Calu3 (cell line): ENCODE results near the gene FAM118B. TPM values are rescaled to one million over a fixed set of nuclear protein-coding genes. Genes with fewer than 3 reads are reported as not detected.

Experiments used
- BruUV-seq: library from RNA; stranded (reverse); fragments of 400-500 nt; replicated peaks from 2 replicates; lab custom pipeline; 2021; lab: Mats Ljungman, UMichigan
- CTCF ChIA-PET: fragments of 300-600 bp; sonication (Branson Sonifier 250); formaldehyde crosslinking; loops from one replicate; lab custom pipeline; 2022; ENCODE audit warnings: antibody characterized with exemption; lab: Charles Lee
- DNase-seq: peaks from one replicate; pipeline ENCODE4 v3.0.0; 2022
- H3K27ac Mint-ChIP-seq: one replicate; pipeline ENCODE4 v1.8.0; 2022; ENCODE audit warnings: mixed read lengths; ENCODE audit not compliant: unreplicated experiment
- H3K27me3 Mint-ChIP-seq: one replicate; pipeline ENCODE4 v1.8.0; 2022; ENCODE audit warnings: mixed read lengths; ENCODE audit not compliant: unreplicated experiment
- H3K36me3 Mint-ChIP-seq: one replicate; pipeline ENCODE4 v1.8.0; 2022; ENCODE audit warnings: mild to moderate bottlenecking, moderate library complexity, mixed read lengths; ENCODE audit not compliant: insufficient read depth, unreplicated experiment
- H3K4me1 Mint-ChIP-seq: one replicate; pipeline ENCODE4 v1.8.0; 2022; ENCODE audit warnings: mild to moderate bottlenecking, low read depth, mixed read lengths; ENCODE audit not compliant: unreplicated experiment
- H3K4me3 Mint-ChIP-seq: one replicate; pipeline ENCODE4 v1.8.0; 2022; ENCODE audit warnings: mild to moderate bottlenecking, low read depth, moderate library complexity, mixed read lengths; ENCODE audit not compliant: unreplicated experiment
- H3K9me3 Mint-ChIP-seq: one replicate; pipeline ENCODE4 v1.8.0; 2022; ENCODE audit warnings: low read depth, mixed read lengths; ENCODE audit not compliant: unreplicated experiment
- intact Hi-C: fragments of 100-400 bp; cut with micrococcal nuclease; formaldehyde crosslinking; loops from one replicate; pipeline ENCODE4 v1.10.0; 2022; ENCODE audit not compliant: unreplicated experiment
- total RNA-seq: library from RNA; stranded (reverse); gene quantifications from 2 replicates; pipeline ENCODE4 v1.2.3, GENCODE V29; 2022
- TF ChIP-seq, protein P1 (sequence below): fragments of 200-600 bp; IDR thresholded peaks from one replicate; pipeline ENCODE4 v1.8.0; 2022; ENCODE audit warnings: antibody characterized with exemption; ENCODE audit not compliant: unreplicated experiment

FAM118B gene
- total RNA-seq, 1 experiment from 2014 or later = 15.7 TPM

DNA sequence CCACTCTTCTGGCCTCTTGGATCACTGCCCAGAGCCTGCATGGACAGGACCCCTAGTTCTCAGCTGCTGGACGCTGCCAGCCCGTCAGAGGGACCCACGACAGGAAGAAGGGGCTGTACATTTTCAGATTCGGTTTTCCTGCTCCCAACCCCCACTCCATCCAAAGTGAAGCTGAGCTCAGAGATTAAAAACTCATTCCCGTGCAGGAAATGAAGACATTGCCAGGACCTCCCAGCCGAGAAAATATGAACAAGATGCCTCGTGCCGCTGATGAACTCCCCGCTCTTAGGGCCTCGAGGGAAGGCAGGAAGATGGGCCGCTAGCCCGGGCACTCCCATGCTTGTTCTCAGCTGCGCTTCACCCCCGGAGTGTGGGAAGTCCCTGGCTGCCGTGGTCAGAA is 36.2 kb upstream of the FAM118B start:
- no peak for DNase-seq
- H3K27ac Mint-ChIP-seq = no peak overlapping the region
- no peaks in the 10 kb centered on the region for H3K36me3 Mint-ChIP-seq
- no peak overlapping the region for H3K4me3 Mint-ChIP-seq
- TF ChIP-seq, protein P1, sequence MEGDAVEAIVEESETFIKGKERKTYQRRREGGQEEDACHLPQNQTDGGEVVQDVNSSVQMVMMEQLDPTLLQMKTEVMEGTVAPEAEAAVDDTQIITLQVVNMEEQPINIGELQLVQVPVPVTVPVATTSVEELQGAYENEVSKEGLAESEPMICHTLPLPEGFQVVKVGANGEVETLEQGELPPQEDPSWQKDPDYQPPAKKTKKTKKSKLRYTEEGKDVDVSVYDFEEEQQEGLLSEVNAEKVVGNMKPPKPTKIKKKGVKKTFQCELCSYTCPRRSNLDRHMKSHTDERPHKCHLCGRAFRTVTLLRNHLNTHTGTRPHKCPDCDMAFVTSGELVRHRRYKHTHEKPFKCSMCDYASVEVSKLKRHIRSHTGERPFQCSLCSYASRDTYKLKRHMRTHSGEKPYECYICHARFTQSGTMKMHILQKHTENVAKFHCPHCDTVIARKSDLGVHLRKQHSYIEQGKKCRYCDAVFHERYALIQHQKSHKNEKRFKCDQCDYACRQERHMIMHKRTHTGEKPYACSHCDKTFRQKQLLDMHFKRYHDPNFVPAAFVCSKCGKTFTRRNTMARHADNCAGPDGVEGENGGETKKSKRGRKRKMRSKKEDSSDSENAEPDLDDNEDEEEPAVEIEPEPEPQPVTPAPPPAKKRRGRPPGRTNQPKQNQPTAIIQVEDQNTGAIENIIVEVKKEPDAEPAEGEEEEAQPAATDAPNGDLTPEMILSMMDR = no peak
- no peaks in the 10 kb centered on the region for H3K9me3 Mint-ChIP-seq
- CTCF ChIA-PET = interaction anchor here (0.6 kb wide), 1 partner anchor 341 kb away, joined by 3 read pairs; no protein-coding TSS in a partner anchor
- intact Hi-C loops = no loop called here
- H3K4me1 Mint-ChIP-seq = no peaks in the 10 kb centered on the region
- no TSS peak for BruUV-seq
- no peaks in the 10 kb centered on the region for H3K27me3 Mint-ChIP-seq

DNA sequence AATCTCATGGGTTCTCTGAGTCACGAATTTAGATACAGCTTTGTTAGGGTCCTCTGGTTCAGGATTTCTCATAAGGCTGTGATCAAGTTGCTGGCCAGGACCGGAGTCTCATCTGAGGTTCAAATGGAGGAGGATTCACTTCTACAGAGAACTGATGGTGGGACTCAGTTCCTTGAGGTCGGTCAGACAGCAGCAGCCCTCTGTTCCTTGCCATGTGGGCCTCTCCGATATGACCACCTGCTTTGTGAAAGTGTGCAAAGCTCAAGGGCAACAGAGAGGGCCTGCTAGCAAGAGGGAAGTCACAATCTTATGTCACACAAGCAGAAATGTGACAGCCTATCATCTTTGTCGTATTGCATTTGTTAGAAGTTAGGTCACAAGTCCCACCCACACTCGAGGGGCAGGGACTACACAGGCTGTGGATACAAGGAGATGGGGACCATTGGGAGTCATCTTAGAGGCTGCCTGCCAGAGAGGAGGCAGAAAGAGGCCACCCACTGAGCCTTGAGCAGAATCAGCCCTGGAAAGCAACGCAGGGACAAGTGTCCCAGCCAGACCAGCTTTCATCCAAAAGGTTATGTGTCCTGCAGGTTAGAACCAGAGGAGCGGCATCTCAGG is 34.6 kb upstream of the FAM118B start:
- H3K27me3 Mint-ChIP-seq = no peaks in the 10 kb centered on the region
- no peaks in the 10 kb centered on the region for H3K9me3 Mint-ChIP-seq

DNA sequence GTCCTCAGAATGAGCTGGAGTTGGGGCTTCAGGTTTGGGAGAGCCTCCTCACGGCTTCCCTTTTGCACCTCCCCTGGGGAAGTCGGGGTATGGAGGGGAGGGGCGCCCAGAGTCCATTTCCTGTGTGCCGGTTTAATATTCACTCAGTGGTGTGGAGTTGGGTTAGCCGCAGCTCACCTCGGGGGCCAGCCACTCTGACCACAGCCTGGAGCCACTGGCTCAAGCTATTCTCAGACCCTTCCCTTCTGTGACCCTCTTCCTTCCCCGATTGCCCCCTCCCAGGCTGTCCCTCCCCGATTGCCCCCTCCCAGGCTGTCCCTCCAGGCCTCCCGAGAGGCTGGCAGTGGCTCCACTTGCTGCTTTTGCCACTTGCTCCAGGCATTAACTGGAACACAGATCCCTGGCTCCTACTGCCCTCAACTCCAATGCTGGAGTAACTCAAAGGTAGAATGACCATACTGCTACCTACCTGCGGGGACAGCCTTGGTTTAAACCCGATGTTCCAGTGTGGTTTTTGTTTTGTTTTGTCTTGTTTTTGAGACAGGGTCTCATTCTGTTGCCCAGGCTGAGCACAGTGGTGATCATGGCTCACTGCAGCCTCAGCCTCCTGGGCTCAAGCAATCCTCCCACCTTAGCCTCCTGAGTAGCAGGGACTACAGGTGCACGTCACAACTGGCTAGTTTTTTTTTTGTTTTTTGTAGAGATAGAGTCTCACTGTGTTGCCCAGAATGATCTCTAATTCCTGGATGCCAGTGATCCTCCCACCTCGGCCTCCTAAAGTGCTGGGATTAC is 29.4 kb upstream of the FAM118B start:
- Mint-ChIP-seq H3K36me3 (no peaks in the 10 kb centered on the region), H3K27me3 (no peaks in the 10 kb centered on the region), H3K9me3 (no peaks in the 10 kb centered on the region), H3K27ac (no peak overlapping the region), H3K4me3 (no peak overlapping the region), H3K4me1 (no peaks in the 10 kb centered on the region)
- no peak for DNase-seq
- TF ChIP-seq, protein P1 = no peak
- CTCF ChIA-PET = no interaction called here
- BruUV-seq = no TSS peak
- intact Hi-C loops = no loop called here

More for the DNA sequence above, 34.6 kb upstream of the FAM118B start:
- intact Hi-C loops = no loop called here
- no peak overlapping the region for H3K27ac Mint-ChIP-seq
- H3K4me3 Mint-ChIP-seq = no peak overlapping the region
- no peaks in the 10 kb centered on the region for H3K4me1 Mint-ChIP-seq
- TF ChIP-seq, protein P1 = no peak
- CTCF ChIA-PET = no interaction called here
- DNase-seq = no peak
- no peaks in the 10 kb centered on the region for H3K36me3 Mint-ChIP-seq
- no TSS peak for BruUV-seq

DNA sequence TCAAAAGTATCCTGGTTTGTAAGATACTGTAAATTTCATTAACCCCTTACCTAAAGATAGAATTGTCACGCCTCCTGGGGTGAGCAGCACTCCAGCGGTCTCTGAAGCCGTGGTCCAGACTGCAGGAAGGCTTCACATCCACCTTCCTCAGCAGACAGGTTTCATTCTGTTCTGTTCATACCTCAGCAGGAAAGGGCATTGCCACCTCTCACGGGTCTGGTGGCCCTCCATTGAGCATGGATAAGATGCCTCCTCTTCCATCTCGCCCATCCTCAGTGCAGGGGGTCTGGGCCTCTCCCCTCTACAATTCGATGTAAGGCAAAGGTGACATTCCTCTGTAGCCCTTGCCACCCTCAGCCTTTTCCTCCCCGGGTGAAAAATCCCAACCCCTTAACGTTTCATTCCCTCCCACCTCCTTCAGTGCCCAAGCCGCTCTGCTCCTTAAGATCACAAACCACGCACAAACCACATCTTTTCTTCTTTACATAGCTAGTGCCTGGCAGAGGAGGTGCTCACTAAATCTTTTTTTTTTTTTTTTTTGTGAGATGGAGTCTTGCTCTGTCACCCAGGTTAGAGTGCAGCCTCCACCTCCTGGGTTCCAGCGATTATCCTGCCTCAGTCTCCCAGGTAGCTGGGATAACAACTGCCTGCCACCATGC is 28.7 kb upstream of the FAM118B start:
- H3K36me3 Mint-ChIP-seq = no peaks in the 10 kb centered on the region
- H3K9me3 Mint-ChIP-seq = no peaks in the 10 kb centered on the region
- no peak for DNase-seq
- intact Hi-C loops = no loop called here
- no peak overlapping the region for H3K27ac Mint-ChIP-seq
- H3K4me3 Mint-ChIP-seq = no peak overlapping the region
- TF ChIP-seq, protein P1 = no peak
- H3K27me3 Mint-ChIP-seq = no peaks in the 10 kb centered on the region
- no TSS peak for BruUV-seq
- CTCF ChIA-PET = interaction anchor here (0.7 kb wide), 1 partner anchor 121 kb away, joined by 4 read pairs; no protein-coding TSS in a partner anchor
- H3K4me1 Mint-ChIP-seq = no peaks in the 10 kb centered on the region
